B cell (primary cell): ENCODE measurements around the gene ILK. TPM values are rescaled to one million over a fixed set of nuclear protein-coding genes. Genes with fewer than 3 reads are reported as not detected.

ENCODE experiments used
- ATAC-seq: fragments of 200-7000 bp; cut with Tn5 transposase; one replicate; pipeline ENCODE4 v1.10.0; 2021; ENCODE audit warnings: low read depth, mild to moderate bottlenecking, moderate number of reproducible peaks, moderate library complexity
- CTCF ChIA-PET: fragments of 350-600 bp; sonication (Branson Sonifier 250); formaldehyde crosslinking; loops from one replicate; lab custom pipeline; 2021; ENCODE audit warnings: antibody characterized with exemption, inconsistent platforms; lab: Charles Lee
- POLR2A ChIA-PET: fragments of 350-600 bp; sonication (Branson Sonifier 250); formaldehyde crosslinking; loops from one replicate; lab custom pipeline; 2021; ENCODE audit warnings: antibody characterized with exemption; lab: Charles Lee
- DNase-seq: peaks from one replicate; pipeline ENCODE4 v3.0.0; 2013
- H2AFZ ChIP-seq: 2 replicates; pipeline ENCODE4 v1.6.1; 2012; ENCODE audit warnings: mild to moderate bottlenecking, low read depth, low read length; ENCODE audit not compliant: insufficient read depth, poor library complexity, severe bottlenecking
- H3K27ac ChIP-seq, 2 donors: 1 replicate in 1 of 2; 2 replicates in 1 of 2; pipeline ENCODE4 v1.5.1; 2012 to 2013; ENCODE audit warnings: low read length in 2 of 2, mild to moderate bottlenecking in 2 of 2, moderate library complexity in 1 of 2
- H3K27me3 ChIP-seq, 4 experiments: fragments of 200-600 bp in 1 of 4; sonication (generic) in 1 of 4; replicated peaks in 1 of 4; 1 replicate in 2 of 4; 2 replicates in 2 of 4; pipeline versions ENCODE4 v1.6.1 to v1.7.0; 2013 to 2016; ENCODE audit warnings: low read length in 3 of 4, mild to moderate bottlenecking in 2 of 4, mixed read lengths in 1 of 4, moderate library complexity in 1 of 4; ENCODE audit not compliant: insufficient read depth in 4 of 4, control insufficient read depth in 3 of 4; ENCODE audit errors: control extremely low read depth in 1 of 4
- H3K36me3 ChIP-seq, 2 experiments: replicated peaks in 1 of 2; 1 replicate in 1 of 2; 2 replicates in 1 of 2; pipeline versions ENCODE4 v1.6.1 to v1.7.1; 2013; ENCODE audit warnings: low read length in 1 of 2; ENCODE audit not compliant: insufficient read depth in 2 of 2, control insufficient read depth in 1 of 2; ENCODE audit errors: control extremely low read depth in 1 of 2, extremely low read depth in 1 of 2
- H3K4me1 ChIP-seq, 2 donors: fragments of 200-600 bp in 1 of 2; sonication (generic) in 1 of 2; 1 replicate in 1 of 2; 2 replicates in 1 of 2; pipeline versions ENCODE4 v1.5.1 to v1.6.1; 2013 to 2017; ENCODE audit warnings: low read length in 2 of 2; ENCODE audit not compliant: control insufficient read depth in 2 of 2, insufficient read depth in 2 of 2
- H3K4me2 ChIP-seq: replicated peaks from 2 replicates; pipeline ENCODE3; 2012; ENCODE audit warnings: mild to moderate bottlenecking, low read depth, low read length; ENCODE audit not compliant: poor library complexity, severe bottlenecking
- H3K4me3 ChIP-seq, 5 experiments: fragments of 200-600 bp in 1 of 5; sonication (generic) in 1 of 5; 1 replicate in 3 of 5; 2 replicates in 2 of 5; pipeline versions ENCODE4 v1.5.1 to v1.7.0; 2011 to 2016; ENCODE audit warnings: low read length in 4 of 5, mild to moderate bottlenecking in 4 of 5, low read depth in 2 of 5, control low read depth in 1 of 5, moderate library complexity in 1 of 5; ENCODE audit not compliant: insufficient read depth in 1 of 5; ENCODE audit errors: control extremely low read depth in 1 of 5, extremely low read depth in 1 of 5
- H3K79me2 ChIP-seq: fragments of 200-600 bp; sonication (generic); one replicate; pipeline ENCODE4 v1.6.0; 2016; ENCODE audit warnings: low read length; ENCODE audit not compliant: control insufficient read depth, insufficient read depth
- H3K9ac ChIP-seq: fragments of 200-600 bp; sonication (generic); 2 replicates; pipeline ENCODE4 v1.6.1; 2017; ENCODE audit warnings: mild to moderate bottlenecking, low read length, moderate library complexity
- H3K9me3 ChIP-seq, 3 donors: one replicate each; pipeline versions ENCODE4 v1.6.1 to v1.7.1; 2013; ENCODE audit warnings: low read length in 2 of 3; ENCODE audit not compliant: control insufficient read depth in 2 of 3, insufficient read depth in 1 of 3; ENCODE audit errors: control extremely low read depth in 1 of 3
- H4K20me1 ChIP-seq: 2 replicates; pipeline ENCODE4 v1.6.0; 2012; ENCODE audit warnings: mild to moderate bottlenecking, low read length; ENCODE audit not compliant: insufficient read depth, control insufficient read depth, poor library complexity, severe bottlenecking
- H3K27ac Mint-ChIP-seq: one replicate; pipeline ENCODE4 v1.8.0; 2021; ENCODE audit warnings: mixed read lengths
- H3K27me3 Mint-ChIP-seq: one replicate; pipeline ENCODE4 v1.8.0; 2021; ENCODE audit warnings: mixed read lengths
- H3K4me1 Mint-ChIP-seq: one replicate; pipeline ENCODE4 v1.8.0; 2021; ENCODE audit warnings: mixed read lengths
- H3K4me3 Mint-ChIP-seq: one replicate; pipeline ENCODE4 v1.8.0; 2021; ENCODE audit warnings: mixed read lengths
- H3K9me3 Mint-ChIP-seq: one replicate; pipeline ENCODE4 v1.8.0; 2022; ENCODE audit warnings: mixed read lengths; ENCODE audit not compliant: insufficient read depth
- EZH2 ChIP-seq: IDR thresholded peaks from 2 replicates; pipeline ENCODE4 v1.6.1; 2012; ENCODE audit warnings: borderline replicate concordance, low read depth, mild to moderate bottlenecking, moderate library complexity, low read length; ENCODE audit not compliant: insufficient read depth, poor library complexity, severe bottlenecking
- whole genome bisulfite sequencing: methylation state at CpG from one replicate; pipeline ENCODE4 v1.1.5; 2013; ENCODE audit warnings: missing lambda C conversion rate; ENCODE audit not compliant: insufficient coverage; 5-methylcytosine and 5-hydroxymethylcytosine counted together
- intact Hi-C: fragments of 100-400 bp; cut with micrococcal nuclease; formaldehyde crosslinking; loops from one replicate; pipeline ENCODE4 v1.10.0; 2022
- polyA plus RNA-seq: library from polyadenylated mRNA; depleted of rRNA; stranded (reverse); fragments of >200 nt; gene quantifications from 2 replicates; pipeline ENCODE4 v1.2.3, GENCODE V29; 2012
- total RNA-seq, 2 donors: library from RNA; stranded (reverse); fragments of 120-200 nt in 1 of 2; gene quantifications; 1 replicate in 1 of 2; 2 replicates in 1 of 2; pipeline versions ENCODE4 v1.2.3 to v1.2.4, GENCODE V29; 2013 to 2022
- TF ChIP-seq, protein P1 (sequence below): fragments of 200-600 bp; IDR thresholded peaks from one replicate; pipeline ENCODE4 v1.8.0; 2022; ENCODE audit warnings: antibody characterized with exemption, mild to moderate bottlenecking

Gene ILK
- total and polyA plus RNA-seq, 2 donors (not counting 1 experiment from before 2014, with no cell fraction given) = 88.5 to 131 TPM

- intact Hi-C loops = loop anchor here (2.0 to 5.0 kb wide), 2 partner anchors 28 to 36 kb away; partner anchors contain the start of genes MRPL17 and TPP1
- WGBS = 43% methylated on average over 2 of the region's 3 CpGs
- Histone ChIP-seq H3K9ac (peak overlapping the region; percentile 18), H3K27ac (peak overlapping the region; percentile 63 to 78), H3K9me3 (no peaks in the 10 kb centered on the region), H3K79me2 (no peaks in the 10 kb centered on the region), H3K36me3 (no peaks in the 10 kb centered on the region), H3K4me1 (peaks cover 44 to 52% of the 10 kb centered on the region in 2 donors), H3K4me3 (peak overlapping the region in 4 of 5 experiments; percentile 5 to 26 (median 16)), H4K20me1 (no peaks in the 10 kb centered on the region), H2AFZ (peak overlapping the region; percentile 69), H3K27me3 (no peaks in the 10 kb centered on the region), H3K4me2 (peak overlapping the region; percentile 71)
- Mint-ChIP-seq H3K4me3 (no peak overlapping the region), H3K4me1 (no peaks in the 10 kb centered on the region), H3K27ac (no peak overlapping the region), H3K27me3 (no peaks in the 10 kb centered on the region), H3K9me3 (no peaks in the 10 kb centered on the region)
- ATAC-seq (no peak), DNase-seq (no peak)
- ChIA-PET CTCF (interaction anchor here (0.5 to 1.6 kb wide), 6 partner anchors 14 to 116 kb away, joined by 3 to 5 read pairs (median 4); partner anchors contain the start of genes TAF10 and TPP1), POLR2A (interaction anchor here (0.6 to 1.2 kb wide), 5 partner anchors 28 to 115 kb away, joined by 3 to 9 read pairs (median 4); partner anchors contain the start of genes MRPL17 and TPP1)
- TF ChIP-seq EZH2 = no peak
- TF ChIP-seq, protein P1, sequence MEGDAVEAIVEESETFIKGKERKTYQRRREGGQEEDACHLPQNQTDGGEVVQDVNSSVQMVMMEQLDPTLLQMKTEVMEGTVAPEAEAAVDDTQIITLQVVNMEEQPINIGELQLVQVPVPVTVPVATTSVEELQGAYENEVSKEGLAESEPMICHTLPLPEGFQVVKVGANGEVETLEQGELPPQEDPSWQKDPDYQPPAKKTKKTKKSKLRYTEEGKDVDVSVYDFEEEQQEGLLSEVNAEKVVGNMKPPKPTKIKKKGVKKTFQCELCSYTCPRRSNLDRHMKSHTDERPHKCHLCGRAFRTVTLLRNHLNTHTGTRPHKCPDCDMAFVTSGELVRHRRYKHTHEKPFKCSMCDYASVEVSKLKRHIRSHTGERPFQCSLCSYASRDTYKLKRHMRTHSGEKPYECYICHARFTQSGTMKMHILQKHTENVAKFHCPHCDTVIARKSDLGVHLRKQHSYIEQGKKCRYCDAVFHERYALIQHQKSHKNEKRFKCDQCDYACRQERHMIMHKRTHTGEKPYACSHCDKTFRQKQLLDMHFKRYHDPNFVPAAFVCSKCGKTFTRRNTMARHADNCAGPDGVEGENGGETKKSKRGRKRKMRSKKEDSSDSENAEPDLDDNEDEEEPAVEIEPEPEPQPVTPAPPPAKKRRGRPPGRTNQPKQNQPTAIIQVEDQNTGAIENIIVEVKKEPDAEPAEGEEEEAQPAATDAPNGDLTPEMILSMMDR = no peak
Measured at GRCh38 chr11:6646576-6646917, 43.0 kb downstream of the ILK start.
